GM11168 (cell line): Measurements from ENCODE around the gene AMFR.

Experiments used
- in situ Hi-C: fragments of 300-500 bp; cut with MboI; formaldehyde crosslinking; loops from one replicate; pipeline ENCODE4 v1.12.0; 2022; ENCODE audit warnings: low sequenced_read_pairs; ENCODE audit not compliant: unreplicated experiment

Gene AMFR

DNA sequence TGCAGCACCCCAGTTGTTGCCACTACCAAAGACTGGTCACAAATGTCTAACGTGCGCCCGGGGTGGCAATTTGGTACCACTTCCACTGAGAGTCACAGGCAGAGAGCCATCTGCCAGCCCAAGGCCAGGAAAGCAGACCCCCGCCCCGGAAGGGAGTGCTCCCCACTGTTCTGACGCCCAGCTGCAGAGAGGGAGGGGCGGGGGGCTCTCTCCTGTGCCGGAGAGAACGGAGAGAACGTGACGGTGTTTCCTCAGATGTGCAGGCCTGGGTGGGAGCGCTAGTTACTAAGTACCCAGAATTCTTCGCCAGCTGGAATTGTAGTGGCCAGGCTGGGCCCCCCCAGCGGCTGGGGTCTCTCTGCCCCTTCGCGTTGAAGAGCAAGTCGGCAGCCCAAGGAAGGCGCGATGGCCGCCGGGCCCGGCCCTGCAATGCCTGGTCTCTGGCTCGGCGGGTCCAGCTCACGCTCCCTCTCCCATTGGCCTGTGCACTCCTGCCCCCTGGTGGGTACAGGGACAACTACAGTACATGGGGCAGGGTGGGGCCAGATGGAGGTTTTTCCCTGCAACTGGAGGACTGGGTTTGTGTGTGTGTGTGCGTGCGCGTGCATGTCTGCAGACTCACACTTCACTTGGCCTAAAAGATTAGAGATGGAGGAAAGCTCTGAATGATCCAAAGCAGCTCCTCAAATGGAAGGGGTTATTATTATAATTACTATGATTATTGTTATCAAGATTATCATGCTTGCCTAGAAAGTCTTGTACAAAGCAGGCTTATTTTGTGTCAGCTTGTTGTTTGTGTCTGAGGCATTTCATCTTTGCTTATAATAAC is 107.1 kb downstream of the AMFR start:
- in situ Hi-C loops: loop anchor here (25.0 kb wide), 1 partner anchor 281 kb away; no protein-coding TSS in a partner anchor

DNA sequence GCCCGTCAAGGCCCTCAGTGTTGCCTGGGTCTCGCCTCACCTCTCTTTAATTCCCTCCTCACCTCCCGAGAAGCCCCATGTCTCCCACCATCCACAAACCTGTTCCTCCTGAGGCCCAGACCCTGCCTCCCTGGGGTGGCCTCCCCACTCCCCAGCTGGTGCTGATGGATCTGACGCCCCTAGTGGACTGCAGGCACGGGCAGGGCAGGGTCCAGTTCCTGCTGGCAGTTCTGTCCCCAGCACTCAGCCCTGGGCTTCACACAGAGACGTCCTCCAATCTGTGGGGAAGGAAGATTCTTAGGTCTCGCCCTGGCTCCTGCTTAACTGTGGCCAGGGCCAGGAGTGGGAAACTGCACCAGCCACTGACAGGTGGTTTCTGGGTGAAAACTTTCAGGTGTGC is 108.8 kb downstream of the AMFR start:
- in situ Hi-C loops: loop anchor here (25.0 kb wide), 1 partner anchor 279 kb away; no protein-coding TSS in a partner anchor

DNA sequence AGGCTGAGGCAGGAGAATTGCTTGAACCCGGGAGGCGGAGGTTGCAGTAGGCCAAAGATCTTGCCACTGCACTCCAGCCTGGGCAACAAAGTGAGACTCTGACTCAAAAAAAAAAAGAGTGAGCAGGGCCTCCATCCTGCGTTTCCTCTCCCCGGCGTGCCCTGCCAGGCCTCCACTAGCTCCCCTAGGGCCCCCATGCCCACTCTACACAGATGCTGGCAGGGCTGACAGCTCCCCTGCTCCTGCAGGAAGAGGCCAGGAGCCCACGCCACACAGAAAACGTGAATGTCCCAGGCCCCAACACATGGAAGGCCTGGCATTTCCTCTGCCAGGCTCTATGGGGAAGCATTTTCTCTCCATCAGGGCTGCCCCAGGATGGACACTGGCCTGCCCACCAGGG is 109.4 kb downstream of the AMFR start:
- in situ Hi-C loops: loop anchor here (25.0 kb wide), 1 partner anchor 279 kb away; no protein-coding TSS in a partner anchor

DNA sequence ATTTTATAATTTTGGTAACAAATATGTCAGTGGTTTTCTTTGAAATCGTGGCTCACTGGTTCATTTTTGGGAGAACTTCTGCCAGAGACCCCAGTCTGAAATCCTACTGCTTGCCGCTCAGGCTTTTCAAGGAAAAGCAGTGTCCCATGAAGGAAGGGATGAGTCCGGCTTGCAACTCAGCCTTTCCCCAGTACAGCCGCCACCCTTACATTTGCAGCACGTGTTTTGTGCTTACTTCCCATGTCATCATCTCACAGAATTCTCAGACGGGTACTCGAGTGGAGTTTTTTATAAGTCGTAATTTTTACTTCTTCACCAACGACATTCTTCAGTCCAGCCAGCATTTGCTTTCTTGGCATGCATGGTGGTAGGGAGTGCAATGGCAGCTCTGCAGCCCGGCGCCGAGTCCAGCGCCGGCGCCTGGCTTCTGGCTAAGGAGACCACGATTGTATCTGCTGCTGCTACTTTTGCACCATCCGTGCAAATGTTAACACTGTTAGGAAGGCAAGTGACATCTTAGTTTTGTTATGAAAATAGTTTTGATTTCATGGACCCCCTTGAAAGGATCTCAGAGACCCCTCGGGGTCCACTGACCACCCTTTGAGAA is 111.0 kb downstream of the AMFR start:
- in situ Hi-C loops: loop anchor here (25.0 kb wide), 1 partner anchor 277 kb away; no protein-coding TSS in a partner anchor

DNA sequence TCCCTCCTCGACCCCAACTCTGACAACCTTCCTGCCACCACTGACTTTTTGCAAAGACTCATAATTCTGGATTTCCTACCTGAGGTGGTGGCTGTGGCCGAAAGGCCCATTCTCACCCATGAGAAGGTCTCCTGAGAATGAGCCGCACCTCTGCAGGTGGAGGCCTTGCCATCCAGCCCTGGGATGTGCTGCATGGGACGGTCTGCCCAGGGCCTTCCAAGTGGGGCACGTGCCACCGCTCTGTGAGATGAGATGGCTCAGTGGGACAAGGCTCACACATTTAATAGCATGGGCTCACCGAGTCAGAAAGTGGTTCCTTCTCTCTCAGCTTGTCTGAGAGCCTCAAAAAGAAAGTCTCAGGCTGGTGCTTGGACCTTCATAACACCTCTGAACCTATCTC is 112.8 kb downstream of the AMFR start:
- in situ Hi-C loops: loop anchor here (25.0 kb wide), 1 partner anchor 275 kb away; no protein-coding TSS in a partner anchor

DNA sequence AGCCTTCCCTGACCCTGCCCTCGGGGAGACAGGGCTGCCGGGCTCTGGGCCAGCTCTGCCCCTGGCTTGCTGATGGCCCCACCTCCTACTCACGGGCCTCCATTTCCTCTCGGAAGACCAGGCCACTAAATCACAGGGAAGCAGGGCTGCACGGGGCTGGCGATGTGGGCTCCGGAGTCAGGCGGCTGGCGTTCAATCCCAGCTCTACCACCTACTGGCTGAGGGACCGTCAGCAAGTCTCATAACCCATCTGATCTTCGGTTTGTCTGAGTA is 113.4 kb downstream of the AMFR start:
- in situ Hi-C loops: loop anchor here (25.0 kb wide), 1 partner anchor 275 kb away; no protein-coding TSS in a partner anchor
